Measurements from ENCODE around the gene CNN2.

Gene CNN2

GRCh38 chr19:1032264-1032867, 6.0 kb downstream of the CNN2 start:
- no peak for DNase-seq

DNA sequence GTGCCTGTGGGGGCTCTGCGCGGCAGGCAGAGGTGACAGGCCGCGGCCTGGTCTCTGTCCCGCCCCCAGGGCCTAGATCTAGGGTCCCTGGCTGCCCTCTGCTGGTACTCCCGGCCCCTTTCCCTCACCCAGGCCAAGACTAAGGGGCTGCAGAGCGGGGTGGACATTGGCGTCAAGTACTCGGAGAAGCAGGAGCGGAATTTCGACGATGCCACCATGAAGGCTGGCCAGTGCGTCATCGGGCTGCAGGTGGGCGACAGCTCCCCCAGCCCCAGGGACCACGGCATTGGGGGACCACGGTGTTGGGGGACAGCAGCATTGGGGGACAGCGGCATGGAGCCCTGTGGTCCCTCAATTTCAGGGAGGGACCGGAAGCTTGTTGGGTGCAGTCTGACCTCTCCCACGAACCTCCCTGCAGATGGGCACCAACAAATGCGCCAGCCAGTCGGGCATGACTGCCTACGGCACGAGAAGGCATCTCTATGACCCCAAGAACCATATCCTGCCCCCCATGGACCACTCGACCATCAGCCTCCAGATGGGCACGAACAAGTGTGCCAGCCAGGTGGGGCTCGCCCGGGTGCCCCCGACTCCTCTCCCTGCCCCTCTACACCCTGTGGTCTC, 9.7 kb downstream of the CNN2 start:
- DNase-seq, result no peak

DNA sequence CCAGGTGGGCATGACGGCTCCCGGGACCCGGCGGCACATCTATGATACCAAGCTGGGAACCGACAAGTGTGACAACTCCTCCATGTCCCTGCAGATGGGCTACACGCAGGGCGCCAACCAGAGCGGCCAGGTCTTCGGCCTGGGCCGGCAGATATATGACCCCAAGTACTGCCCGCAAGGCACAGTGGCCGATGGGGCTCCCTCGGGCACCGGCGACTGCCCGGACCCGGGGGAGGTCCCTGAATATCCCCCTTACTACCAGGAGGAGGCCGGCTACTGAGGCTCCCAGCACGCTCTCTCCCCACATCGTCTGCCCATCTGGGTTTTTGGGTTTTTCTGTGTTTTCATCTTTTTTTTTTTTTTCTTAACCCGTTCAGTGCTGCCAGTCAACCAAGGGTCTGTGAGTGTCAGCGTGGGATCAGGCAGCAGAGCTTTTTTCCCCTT, 11.2 kb downstream of the CNN2 start:
- DNase-seq, result no peak

DNA sequence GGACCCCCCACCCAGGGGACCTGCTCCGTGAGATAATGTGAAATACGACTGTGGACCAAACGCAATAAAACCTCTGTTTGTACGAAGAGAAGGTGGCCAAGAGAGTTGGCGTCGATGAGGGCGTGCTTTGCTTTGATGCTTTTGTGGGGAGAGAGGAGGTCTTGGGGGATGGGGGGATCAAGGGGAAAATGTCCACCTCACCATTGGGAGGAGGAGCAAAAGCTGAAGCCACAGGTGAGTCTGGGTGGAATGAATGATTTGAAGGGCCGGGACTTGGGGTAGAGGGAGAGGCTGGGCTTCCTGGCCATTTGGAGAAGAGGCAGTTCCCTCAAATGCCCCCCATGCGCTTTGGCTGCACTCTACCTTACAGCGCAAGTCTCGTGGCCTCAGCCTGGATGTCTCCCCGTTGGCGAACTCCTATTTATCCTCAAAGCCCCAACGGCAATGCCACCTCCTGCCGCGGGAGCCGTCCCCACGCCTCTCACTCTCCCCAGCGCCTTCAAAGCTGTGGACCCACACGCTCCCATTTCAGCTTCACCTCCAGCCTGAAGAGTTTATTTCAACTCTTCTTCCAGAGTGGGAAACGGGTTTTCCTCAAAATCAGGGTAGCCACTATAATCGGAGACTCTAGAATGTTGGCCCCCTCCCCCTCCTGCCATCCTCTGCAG, 12.7 kb downstream of the CNN2 start:
- DNase-seq, result no peak

DNA sequence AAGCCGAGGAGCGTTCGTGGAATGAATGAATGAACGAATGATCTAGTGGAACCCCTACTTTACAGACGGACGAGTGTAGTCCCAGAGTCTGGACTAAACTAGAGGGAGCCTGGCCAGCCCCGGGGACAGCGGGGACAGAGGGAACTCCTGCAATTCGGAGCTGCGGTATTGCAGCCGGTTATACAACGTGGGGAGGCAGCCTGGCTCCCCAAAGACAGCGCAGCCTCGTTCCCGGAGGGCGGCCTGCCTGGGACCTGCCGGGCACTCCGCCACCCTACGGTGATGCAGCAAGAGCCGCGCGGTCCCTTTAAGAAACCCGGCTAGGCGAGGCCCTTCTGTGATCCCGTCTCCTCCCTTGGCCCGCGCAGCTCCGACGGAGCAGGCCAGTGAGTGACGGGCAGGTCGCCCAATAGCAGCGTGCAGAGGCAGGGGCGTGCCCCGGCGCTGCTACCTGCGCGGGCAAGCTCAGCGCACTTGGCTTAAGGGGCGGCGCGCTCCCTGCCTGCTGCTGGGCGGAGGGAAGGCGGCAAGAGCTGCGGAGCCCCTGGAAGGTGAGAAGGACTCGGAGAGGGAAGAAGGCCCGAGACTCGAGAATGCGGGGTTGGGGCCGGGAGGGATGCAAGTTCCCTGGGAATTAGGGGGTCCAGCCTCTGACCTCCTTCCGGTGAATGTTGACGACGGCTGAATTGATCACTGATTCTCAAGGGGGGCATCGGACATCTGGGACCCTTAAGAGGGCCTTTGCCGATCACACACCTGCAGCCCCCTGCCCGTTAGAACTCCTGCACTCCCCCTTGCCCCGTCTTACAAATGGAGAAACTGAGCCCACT, 13.5 kb downstream of the CNN2 start, which contains the start of gene ABCA7:
ABCA7 (plus strand) TSS at position 462 of the 830 bp plus-strand sequence. CDS start 1,255 bp downstream, outside the sequence.
- DNase-seq, result peak; percentile 91 to 98

DNA sequence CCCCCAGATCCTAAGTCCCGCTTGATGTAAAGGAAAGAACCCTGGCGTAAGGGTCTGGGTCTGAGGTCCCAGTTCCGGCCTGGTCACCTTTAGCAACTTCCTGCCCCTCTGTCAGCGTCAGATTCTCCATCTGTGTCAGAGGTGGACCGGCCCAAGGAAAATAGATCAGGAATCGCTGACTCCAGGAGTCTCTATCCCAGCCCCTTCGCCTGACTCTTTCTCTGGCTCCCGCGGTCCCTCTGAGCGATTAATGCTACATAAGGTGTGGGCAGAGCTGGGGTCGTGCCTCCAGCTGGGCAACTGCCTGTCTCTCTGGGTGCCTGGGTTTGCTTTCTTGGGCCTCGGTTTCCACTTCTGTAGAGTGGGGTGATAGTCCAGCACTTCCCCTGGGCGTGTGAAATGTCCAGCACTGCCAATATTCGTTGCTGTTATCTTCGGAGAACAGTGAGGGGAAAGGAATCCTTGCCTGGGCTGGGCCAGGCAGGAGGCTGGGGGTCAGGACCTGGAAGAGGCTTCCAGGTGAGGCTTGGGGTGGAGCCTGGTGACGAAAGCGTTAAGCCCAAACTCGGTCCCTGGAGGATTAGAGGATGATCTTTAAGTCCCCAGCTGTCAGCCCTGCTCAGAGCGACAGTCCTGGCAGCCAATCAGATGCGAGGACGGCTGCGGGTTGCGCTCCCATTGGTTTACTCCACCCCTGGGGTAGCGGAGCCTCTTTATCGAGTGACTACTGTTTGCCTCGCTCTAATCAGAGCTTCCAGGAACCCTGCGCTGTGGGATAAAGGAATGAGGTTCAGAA, 14.3 kb downstream of the CNN2 start:
- peak; percentile 85 to 92 for DNase-seq

DNA sequence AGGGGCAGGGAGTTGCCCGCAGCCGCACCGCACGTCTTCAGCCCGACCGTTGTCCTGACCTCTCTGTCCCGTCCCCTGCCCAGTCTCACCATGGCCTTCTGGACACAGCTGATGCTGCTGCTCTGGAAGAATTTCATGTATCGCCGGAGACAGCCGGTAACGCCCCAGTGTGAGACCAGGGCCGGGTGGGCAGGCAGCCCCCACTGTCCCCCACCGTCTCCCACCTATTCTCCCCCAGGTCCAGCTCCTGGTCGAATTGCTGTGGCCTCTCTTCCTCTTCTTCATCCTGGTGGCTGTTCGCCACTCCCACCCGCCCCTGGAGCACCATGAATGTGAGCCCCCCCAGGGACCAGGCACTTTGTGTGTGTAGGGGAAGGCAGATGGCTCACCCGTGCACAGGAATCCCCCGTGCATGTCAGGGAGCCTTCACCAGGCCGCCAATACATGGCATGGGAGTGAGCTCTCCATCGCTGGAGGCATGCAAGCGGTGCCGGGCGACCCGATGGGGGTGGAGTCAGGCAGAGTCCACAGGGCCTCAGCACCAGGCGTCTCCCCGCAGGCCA, 14.9 kb downstream of the CNN2 start:
- DNase-seq, result no peak

- DNase-seq, result no peak
These were observed 15.7 kb downstream of the CNN2 start for GRCh38 chr19:1041835-1042685.

GRCh38 chr19:1042689-1043511, 16.5 kb downstream of the CNN2 start:
- DNase-seq, result no peak

- peak in 1 of 2 donors; percentile 46 for DNase-seq
These were observed 18.8 kb downstream of the CNN2 start for GRCh38 chr19:1045247-1045603.

DNA sequence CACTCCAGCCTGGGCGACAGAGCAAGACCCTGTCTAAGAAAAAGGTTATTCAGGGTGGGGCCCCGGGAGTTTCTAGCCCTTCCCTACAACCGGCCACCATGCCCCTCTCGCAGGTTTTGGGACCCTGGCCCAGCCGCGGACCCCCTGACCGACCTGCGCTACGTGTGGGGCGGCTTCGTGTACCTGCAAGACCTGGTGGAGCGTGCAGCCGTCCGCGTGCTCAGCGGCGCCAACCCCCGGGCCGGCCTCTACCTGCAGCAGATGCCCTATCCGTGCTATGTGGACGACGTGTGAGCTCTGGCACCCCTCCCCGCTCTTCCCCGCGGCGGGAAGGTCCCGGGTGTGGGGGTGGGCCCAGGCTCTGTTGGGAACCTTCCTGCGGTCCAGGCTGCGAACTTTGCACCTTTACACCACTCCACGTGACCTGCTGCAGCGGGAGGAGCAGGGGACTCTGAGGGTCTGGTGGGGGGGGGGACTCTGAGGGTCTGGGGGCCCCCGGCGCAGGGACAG, 19.8 kb downstream of the CNN2 start:
- no peak for DNase-seq

DNA sequence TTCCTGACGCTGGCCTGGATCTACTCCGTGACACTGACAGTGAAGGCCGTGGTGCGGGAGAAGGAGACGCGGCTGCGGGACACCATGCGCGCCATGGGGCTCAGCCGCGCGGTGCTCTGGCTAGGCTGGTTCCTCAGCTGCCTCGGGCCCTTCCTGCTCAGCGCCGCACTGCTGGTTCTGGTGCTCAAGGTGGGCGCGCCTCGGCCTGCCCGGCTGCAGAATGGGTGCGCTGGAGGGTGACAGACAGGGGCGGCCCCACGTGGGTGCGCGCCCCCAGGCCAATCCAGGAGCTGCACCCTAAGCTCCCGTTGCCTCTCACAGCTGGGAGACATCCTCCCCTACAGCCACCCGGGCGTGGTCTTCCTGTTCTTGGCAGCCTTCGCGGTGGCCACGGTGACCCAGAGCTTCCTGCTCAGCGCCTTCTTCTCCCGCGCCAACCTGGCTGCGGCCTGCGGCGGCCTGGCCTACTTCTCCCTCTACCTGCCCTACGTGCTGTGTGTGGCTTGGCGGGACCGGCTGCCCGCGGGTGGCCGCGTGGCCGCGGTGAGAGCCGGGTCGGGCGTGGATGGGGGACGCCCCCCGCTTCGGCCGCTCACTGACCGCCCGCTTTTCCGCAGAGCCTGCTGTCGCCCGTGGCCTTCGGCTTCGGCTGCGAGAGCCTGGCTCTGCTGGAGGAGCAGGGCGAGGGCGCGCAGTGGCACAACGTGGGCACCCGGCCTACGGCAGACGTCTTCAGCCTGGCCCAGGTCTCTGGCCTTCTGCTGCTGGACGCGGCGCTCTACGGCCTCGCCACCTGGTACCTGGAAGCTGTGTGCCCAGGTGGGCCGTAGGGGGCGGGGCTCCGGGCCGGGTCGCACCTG, 20.7 kb downstream of the CNN2 start:
- no peak for DNase-seq

DNA sequence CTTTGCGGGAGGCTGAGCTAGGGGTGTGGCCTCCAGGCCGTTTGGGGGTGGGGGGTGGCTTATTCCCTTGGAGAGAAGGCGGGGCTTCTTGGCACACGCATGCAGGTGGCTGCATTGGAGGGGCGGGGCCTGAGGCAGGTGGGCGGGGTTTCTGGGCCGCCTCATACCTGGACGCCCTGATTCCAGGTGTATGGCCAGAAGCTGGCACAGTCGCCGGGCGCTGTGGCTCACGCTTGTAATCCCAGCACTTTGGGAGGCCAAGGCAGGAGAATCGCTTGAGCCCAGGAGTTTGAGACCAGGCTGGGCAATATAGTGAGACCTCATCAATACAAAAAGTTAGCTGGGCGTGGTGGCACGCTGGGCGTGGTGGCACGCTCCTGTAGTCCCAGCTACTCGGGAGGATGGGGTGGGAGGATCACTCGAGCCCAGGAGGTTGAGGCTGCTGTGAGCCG, 21.3 kb downstream of the CNN2 start:
- no peak for DNase-seq

- no peak for DNase-seq
These were observed 22.7 kb downstream of the CNN2 start for GRCh38 chr19:1049106-1049505.

DNA sequence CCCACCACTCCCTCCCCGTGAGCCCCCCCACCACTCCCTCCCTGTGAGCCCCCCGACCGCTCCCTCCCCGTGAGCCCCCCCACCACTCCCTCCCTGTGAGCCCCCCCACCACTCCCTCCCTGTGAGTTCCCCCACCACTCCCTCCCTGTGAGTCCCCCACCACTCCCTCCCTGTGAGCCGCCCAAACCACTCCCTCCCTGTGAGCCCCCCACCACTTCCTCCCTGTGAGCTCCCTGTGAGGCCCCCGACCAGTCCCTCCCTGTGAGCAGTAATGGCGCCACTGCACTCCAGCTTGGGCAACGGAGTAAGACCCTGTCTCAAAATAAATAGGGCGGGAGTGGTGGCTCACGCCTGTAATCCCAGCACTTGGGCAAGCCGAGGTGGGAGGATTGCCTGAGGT, 23.4 kb downstream of the CNN2 start:
- DNase-seq, result no peak

DNA sequence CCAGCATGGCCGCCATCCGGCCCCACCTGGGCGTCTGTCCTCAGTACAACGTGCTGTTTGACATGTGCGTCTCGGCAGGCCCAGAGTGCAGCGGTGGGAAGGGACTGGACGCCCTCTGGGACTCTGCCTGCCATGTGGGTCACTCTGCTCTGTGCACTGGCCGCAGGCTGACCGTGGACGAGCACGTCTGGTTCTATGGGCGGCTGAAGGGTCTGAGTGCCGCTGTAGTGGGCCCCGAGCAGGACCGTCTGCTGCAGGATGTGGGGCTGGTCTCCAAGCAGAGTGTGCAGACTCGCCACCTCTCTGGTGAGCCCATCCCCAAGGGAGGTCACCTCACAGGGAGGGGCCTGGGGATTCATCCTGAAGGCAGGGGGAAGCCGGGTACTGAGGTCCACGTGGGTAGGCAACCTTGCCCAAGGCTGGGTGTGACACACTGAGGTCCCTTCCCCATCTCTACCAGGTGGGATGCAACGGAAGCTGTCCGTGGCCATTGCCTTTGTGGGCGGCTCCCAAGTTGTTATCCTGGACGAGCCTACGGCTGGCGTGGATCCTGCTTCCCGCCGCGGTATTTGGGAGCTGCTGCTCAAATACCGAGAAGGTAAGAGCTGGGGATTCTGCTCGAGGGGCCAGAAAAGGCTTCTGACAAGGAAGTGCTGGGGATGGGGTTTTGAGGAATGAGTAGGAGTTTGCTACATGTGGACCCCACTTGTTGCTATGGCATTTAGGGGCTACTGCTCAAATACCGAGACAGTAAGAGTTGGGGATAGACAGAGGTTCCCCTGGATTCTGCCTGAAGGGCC, 24.8 kb downstream of the CNN2 start:
- no peak for DNase-seq

DNA sequence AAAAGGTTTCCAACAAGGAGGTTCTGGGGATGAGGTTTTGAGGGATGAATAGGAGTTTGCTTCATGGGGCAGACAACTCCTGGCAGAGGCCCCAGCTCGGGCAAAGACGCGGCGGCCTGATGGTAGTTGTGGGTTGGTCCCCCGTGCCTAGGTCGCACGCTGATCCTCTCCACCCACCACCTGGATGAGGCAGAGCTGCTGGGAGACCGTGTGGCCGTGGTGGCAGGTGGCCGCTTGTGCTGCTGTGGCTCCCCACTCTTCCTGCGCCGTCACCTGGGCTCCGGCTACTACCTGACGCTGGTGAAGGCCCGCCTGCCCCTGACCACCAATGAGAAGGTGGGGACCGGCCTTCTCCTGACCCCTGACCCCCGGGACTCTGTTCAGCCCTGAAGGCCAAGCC, 25.4 kb downstream of the CNN2 start:
- no peak for DNase-seq

DNA sequence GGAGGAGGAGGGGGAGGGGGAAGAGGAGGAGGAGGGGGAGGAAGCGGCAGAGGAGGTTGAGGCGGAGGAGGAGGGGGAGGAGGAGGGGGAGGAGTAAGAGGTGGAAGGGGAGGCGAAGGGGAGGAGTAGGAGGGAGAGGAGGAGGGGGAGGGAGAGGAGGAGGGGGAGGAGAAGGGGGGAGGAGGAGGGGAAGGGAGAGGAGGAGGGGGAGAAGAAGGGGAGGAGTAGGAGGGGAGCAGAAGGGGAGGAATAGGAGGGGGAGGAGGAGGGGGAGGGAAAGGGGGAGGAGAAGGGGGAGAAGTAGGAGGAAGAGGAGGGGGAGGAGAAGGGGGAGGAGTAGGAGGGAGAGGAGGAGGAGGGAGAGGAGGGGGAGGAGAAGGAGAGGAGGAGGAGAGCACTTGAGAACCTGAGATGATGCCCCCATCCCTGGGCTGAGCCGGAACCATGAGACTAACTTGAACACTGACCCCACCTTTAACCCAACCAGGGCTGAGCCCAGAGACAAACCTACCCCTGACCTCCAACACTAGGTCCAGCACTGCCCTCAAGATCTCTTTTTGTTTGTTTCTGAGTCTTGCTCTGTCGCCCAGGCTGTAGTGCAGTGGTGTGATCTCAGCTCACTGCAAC, 26.1 kb downstream of the CNN2 start:
- DNase-seq, result no peak
